ENCODE data around the gene GDPD5. TPM values are rescaled to one million over a fixed set of nuclear protein-coding genes. Genes with fewer than 3 reads are reported as not detected.

GDPD5 gene
- total RNA-seq, 2 donors from 2014 or later, result 3.0 to 8.6 TPM

GRCh38 chr11:75473684-75474083 is 52.1 kb downstream of the GDPD5 start:
- H3K4me3 Mint-ChIP-seq, result no peak overlapping the region
- Histone ChIP-seq H3K9ac (ENCODE audit: extremely low read depth, low read length, poor library complexity, severe bottlenecking) (no peak overlapping the region), H3K27me3 (ENCODE audit: control insufficient read depth, insufficient read depth, low read length, poor library complexity, severe bottlenecking) (no peaks in the 10 kb centered on the region), H3K27ac (ENCODE audit: low read depth, low read length) (no peak overlapping the region), H3K4me1 (ENCODE audit: control insufficient read depth, insufficient read depth, low read length) (peaks cover 24% of the 10 kb centered on the region), H3K4me3 (ENCODE audit: low read length) (no peak overlapping the region), H3K36me3 (ENCODE audit: control insufficient read depth, insufficient read depth, low read length) (no peaks in the 10 kb centered on the region), H3K9me3 (ENCODE audit: control insufficient read depth, low read length) (no peaks in the 10 kb centered on the region)
- H3K27ac Mint-ChIP-seq, result no peak overlapping the region
- H3K27me3 Mint-ChIP-seq (ENCODE audit: insufficient read depth), result no peaks in the 10 kb centered on the region
- WGBS, 2 experiments (ENCODE audit: insufficient coverage in 1 of 2, insufficient read length in 1 of 2), result 84 to 94% methylated on average over 3 to 6 of the region's 6 CpGs
- no peaks in the 10 kb centered on the region for H3K36me3 Mint-ChIP-seq (ENCODE audit: low read depth)
- no peaks in the 10 kb centered on the region for H3K9me3 Mint-ChIP-seq
- TF ChIP-seq CTCF (conservative IDR thresholded peaks at IDR 0.05), result no peak
- no peak for DNase-seq
- H3K4me1 Mint-ChIP-seq, result peaks cover 31% of the 10 kb centered on the region

- Mint-ChIP-seq H3K4me3 (no peak overlapping the region), H3K36me3 (ENCODE audit: low read depth) (no peaks in the 10 kb centered on the region), H3K27ac (no peak overlapping the region), H3K4me1 (peaks cover 32% of the 10 kb centered on the region), H3K27me3 (ENCODE audit: insufficient read depth) (no peaks in the 10 kb centered on the region), H3K9me3 (no peaks in the 10 kb centered on the region)
- Histone ChIP-seq H3K9me3 (ENCODE audit: control insufficient read depth, low read length) (no peaks in the 10 kb centered on the region), H3K4me3 (ENCODE audit: low read length) (no peak overlapping the region), H3K4me1 (ENCODE audit: control insufficient read depth, insufficient read depth, low read length) (peaks cover 25% of the 10 kb centered on the region), H3K36me3 (ENCODE audit: control insufficient read depth, insufficient read depth, low read length) (no peaks in the 10 kb centered on the region), H3K27ac (ENCODE audit: low read depth, low read length) (no peak overlapping the region), H3K9ac (ENCODE audit: extremely low read depth, low read length, poor library complexity, severe bottlenecking) (no peak overlapping the region), H3K27me3 (ENCODE audit: control insufficient read depth, insufficient read depth, low read length, poor library complexity, severe bottlenecking) (no peaks in the 10 kb centered on the region)
- DNase-seq, result no peak
- WGBS, 2 experiments (ENCODE audit: insufficient coverage in 1 of 2, insufficient read length in 1 of 2), result 95 to 100% methylated on average over 3 to 5 of the region's 5 CpGs
- no peak for TF ChIP-seq CTCF (conservative IDR thresholded peaks at IDR 0.05)
These were observed 53.5 kb downstream of the GDPD5 start for GRCh38 chr11:75472081-75472732.

GRCh38 chr11:75471176-75471973 is 54.4 kb downstream of the GDPD5 start:
- Histone ChIP-seq H3K27me3 (ENCODE audit: control insufficient read depth, insufficient read depth, low read length, poor library complexity, severe bottlenecking) (no peaks in the 10 kb centered on the region), H3K36me3 (ENCODE audit: control insufficient read depth, insufficient read depth, low read length) (no peaks in the 10 kb centered on the region), H3K27ac (ENCODE audit: low read depth, low read length) (no peak overlapping the region), H3K9me3 (ENCODE audit: control insufficient read depth, low read length) (no peaks in the 10 kb centered on the region), H3K4me1 (ENCODE audit: control insufficient read depth, insufficient read depth, low read length) (peaks cover 18% of the 10 kb centered on the region), H3K4me3 (ENCODE audit: low read length) (no peak overlapping the region), H3K9ac (ENCODE audit: extremely low read depth, low read length, poor library complexity, severe bottlenecking) (no peak overlapping the region)
- DNase-seq, result no peak
- Mint-ChIP-seq H3K36me3 (ENCODE audit: low read depth) (no peaks in the 10 kb centered on the region), H3K27me3 (ENCODE audit: insufficient read depth) (no peaks in the 10 kb centered on the region), H3K9me3 (no peaks in the 10 kb centered on the region), H3K4me1 (peaks cover 25% of the 10 kb centered on the region), H3K27ac (peak overlapping the region; percentile 27), H3K4me3 (no peak overlapping the region)
- 77 to 78% methylated on average over 4 to 7 of the region's 7 CpGs for WGBS, 2 experiments (ENCODE audit: insufficient coverage in 1 of 2, insufficient read length in 1 of 2)
- TF ChIP-seq CTCF (conservative IDR thresholded peaks at IDR 0.05), result no peak
